SHP77 treated with DMSO at 0.1 percent for 48 hours (cell line): ENCODE results near the gene GLTP.

Source experiments
- DNase-seq: peaks from one replicate; lab custom pipeline; 2025; lab: John Stamatoyannopoulos, UW

The GLTP gene

DNA sequence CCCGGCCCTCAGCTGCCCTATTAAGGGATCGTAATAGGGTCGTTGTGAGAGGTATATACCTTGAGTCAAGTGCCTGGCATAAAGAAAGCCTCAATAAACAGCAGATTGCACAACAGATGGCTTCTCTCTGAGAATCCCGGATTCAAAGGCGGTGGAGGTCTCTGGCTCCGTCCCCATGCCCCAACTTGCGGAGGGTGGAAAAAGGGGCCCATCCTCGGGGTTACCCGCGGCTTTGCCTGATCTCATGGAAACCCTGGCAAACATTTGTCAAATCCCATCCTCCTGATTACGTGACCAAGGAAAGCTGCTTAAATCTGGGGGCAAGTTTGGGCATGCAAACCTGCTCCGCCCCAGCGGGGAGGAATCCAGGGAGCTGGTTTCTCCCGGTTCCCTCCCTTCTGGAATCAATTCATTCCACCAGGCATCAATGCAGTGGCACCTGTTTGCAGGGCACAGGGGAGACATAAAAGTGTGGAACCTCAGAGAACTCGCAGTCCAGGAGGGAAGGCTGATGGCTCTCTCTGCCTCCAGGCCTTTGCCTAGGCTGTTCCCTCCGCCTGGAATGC, 59.4 kb downstream of the GLTP start:
- no peak for DNase-seq

DNA sequence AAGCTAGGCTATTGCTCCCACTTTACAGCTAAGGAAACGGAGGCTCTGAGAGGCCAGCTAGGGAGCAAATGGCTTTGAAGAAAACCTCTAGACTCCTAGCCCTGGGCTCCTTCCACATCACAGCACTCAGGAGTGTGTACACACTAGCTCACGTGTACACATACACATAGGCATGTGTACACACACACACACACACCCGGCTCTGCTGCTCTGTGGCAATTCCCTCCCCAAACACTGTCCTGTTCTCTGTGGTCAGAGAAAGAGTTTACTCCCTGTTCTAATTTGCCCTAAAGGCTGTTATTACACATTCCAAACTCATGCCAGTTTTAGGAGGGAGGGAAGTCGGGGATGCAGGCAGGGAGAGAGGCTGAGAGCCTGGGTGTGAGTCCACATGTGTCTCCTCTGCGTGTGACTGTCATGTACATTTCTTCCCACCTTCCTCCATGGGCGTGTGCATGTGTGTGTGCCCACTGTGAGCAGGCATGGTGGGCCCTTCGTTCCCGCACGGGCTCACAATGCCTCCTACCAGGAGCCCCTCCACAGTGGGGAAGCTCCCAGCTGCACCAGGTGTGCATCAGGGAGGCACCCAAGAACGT, 61.3 kb downstream of the GLTP start:
- no peak for DNase-seq

- DNase-seq, result no peak
Observed at GRCh38 chr12:109818253-109818652, 62.1 kb downstream of the GLTP start.

DNA sequence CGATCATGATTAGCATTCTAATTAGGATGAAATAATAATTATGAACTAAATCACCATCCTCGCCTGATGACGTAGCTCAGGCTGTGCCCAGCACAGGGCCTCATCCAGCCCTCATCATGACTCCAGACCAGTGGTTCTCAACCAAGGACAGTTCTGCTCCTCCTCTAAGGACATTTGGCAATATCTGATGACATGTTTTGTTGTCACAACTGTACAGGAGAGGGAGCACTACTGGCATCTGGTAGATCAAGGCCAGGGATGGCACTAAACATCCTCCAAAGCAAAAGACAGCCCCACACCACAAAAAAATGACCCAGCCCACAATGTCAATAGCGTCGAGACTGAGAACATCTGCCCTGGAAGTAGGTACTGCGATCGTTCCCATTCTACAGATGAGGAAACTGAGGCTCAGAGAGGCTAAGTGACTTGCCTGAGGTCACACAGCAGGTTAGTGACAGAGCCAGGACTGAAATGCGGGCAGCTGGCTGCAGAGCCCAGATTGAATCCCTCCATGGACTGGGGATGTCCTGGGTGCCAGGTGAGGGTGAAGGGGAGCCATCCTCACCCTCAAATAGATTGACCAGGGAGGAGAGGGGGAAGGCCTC, 62.6 kb downstream of the GLTP start:
- no peak for DNase-seq

GRCh38 chr12:109816870-109817269, 63.5 kb downstream of the GLTP start:
- no peak for DNase-seq

- DNase-seq, result no peak
Observed at GRCh38 chr12:109815757-109816617, 64.4 kb downstream of the GLTP start.

DNA sequence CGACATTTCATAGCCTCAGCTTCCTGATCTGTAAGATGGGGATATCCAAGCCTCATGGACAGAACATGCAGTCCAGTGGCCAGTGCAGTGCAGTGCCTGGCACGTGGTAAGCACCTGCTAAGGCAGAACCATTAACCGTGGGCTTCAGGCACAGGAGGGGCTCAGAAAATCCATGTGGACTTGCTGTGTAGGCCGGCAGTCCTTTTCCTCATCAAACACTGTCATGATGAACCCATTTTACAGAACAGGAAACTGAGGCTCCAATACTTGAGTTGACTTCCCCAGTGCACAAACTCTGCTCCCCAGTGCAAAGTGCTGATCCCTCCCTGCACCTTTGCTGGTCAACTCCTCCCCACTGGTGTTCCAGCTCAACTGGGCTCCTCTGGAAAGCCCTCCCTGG, 65.1 kb downstream of the GLTP start:
- DNase-seq, result no peak

DNA sequence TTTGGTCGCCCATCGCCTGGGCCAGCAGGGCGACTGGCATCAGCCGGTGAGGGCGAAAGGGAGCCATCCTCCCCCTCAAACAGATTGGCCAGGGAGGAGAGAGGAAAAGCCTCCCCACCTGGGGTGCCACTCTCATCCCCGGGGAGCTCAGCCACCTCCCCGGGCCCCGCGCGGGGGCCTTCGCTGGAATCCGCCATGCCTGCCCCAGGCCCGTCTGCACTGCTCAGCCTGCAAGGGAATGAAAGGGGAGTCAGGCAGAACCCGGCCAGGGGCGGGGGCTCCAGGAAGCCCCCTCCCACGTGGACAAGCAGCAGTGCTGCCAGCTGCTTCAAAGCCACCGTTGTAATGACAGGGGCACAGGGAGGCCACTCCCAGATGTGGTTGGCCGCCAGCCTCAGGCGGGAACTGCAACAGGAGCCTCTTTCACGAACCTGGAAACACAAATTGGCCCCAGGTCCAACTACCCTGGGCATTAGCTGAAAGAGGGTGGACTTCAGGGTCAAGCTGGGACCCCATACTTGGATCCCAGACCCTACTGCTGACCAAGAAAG, 65.7 kb downstream of the GLTP start:
- DNase-seq, result no peak

DNA sequence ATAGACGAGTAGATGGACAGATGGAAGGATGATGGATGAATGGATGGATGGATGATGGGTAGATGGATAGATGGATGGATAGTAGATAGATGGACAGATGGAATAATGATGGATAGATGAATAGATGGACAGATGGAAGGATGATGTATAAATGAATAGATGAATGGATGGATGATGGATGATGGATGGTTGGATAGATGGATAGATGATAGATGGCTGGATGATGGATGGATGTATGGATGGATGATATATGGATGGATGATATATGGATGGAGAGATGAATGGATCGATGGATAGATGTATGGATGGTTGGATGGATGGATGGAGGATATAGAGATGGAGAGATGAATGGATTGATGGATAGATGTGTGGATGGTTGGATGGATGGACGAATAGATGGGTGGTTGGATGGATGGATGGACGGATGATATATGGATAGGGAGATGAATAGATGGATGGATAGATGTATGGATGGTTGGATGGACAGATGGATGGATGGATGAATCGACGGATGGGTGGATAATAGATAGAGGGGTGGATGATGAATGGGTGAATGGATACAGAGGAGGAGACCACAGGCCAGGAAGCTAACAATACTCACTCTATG, 66.4 kb downstream of the GLTP start:
- no peak for DNase-seq

GRCh38 chr12:109811624-109811995, 68.7 kb downstream of the GLTP start:
- no peak for DNase-seq

GRCh38 chr12:109810954-109811623, 69.3 kb downstream of the GLTP start:
- no peak for DNase-seq

DNA sequence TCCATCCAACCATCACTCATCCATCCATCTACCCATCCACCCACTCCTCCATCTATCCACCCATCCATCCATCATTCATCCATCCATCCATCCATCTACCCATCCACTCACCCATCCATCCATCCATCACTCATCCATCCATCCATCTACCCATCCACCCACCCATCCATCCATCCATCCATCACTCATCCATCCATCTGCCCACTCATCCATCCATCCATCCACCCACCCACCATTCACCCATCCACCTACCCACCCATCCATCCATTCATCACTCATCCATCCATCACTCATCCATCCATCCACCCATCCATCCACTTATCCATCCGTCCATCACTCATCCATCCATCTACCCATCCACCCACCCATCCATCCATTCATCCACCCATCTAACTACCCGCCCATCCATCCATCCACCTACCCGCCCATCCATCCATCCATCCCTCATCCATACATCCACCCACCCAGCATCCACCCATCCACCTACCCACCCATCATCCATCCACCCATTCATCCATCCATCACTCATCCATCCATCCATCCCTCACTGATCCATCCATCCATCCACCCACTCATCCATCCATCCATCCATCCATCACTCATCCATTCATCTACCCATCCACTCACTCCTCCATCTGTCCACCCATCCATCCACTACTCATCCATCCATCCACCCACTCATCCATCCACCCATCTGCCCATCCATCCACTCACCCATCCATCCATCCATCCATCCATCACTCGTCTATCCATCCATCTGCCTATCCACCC, 71.3 kb downstream of the GLTP start:
- DNase-seq, result no peak

DNA sequence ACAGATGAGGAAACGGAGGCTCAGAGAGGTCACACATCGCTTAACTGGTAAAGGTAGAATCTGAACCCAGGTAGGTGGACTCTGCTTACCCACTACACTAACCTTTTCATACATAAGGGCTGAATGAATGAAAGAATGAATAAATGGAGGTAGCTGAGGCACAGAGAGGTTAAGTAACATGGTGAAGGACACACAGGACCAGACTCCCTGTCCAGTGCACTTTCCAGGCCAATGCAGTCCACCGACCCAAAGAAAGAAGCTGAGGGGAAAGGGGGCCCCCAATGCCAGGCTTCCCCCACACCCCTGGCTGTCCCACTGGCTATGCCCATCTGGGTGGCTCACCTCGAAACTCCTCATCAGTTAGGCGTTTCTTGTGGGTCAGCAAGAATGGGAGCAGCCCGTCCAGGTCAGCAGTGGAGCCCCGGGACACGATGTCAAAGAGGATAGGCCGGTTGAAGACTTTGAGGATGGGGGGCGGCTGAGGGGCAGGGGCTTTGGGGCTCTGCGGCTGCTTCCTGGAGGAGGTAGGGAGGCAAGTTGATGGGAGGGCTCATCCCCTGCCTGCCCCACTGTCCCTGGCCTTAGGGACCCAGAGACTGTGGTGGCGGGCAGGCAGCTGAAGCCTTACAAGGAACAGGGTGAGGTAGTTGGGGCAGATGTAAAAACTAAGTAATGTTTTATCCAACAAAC, 72.2 kb downstream of the GLTP start:
- no peak for DNase-seq

DNA sequence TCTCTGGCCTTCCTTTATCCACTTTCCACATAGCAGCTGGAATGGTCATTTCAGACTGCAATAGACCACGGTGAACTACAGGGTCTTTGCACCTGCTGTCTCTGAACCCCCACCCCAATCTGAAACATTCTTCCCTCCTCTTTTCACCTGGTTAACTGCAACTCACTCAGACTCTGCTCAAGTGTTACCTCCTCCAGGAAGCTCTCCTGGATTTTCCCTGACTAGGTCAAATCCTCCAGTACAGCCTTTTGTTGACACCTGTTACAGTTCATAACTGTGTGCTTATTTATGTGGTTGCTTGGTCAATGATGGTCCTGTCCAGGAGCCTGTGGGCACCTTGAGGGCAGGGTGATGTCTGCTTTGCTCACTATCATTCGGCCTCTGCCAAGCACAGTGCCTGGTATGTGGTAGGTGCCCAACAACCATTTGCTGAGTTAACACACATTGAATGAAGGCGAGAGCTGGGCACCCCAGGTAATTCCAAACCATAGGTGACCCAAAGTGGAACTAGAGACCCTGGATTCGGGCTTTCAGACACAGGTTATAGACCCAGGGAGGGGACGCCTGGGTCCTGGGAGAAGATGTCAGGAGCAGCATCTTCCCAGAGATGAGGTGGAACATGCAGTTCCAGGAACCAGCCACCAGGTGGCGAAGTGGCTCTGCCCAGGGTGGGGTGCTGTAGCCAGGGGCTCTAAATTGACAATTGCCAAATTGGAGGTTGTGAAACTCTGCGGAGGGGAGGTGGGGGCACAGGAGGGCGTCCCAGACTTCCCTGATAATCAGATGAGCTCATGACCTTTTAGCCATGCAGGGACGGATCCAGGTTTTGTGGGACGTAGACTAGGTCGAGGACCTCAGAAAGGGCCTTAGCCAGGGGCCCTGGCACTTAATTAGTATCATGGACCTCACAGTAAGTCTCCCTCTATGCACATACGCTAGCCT, 75.2 kb downstream of the GLTP start:
- DNase-seq, result no peak

DNA sequence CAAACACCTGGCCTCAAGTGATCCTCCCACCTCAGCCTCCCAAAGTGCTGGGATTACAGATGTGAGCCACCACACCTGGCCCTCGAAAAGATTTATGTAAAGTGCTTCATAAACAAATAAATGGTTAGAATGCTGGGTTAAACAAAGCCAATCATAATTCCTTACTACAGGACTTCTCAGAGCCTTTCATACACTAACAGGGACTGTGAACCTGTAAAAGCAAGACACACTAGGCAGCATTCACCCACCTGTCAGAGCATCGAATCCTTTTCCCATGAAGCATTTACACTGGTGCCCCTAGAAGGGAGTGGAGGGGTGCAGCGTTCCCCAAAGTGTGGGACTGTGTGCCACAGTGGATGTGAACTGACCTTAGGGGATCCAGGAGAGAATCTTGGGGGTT, 76.7 kb downstream of the GLTP start:
- DNase-seq, result no peak

- DNase-seq, result no peak
Observed at GRCh38 chr12:109802828-109803227, 77.5 kb downstream of the GLTP start.
